HG03378 (cell line): ENCODE data around the gene DNAJA4.

Experiments used
- ATAC-seq: cut with Tn5 transposase; IDR thresholded peaks from one replicate; pipeline ENCODE4 v1.9.1; 2021; ENCODE audit warnings: mild to moderate bottlenecking, moderate library complexity; ENCODE audit not compliant: unreplicated experiment

Gene DNAJA4

DNA sequence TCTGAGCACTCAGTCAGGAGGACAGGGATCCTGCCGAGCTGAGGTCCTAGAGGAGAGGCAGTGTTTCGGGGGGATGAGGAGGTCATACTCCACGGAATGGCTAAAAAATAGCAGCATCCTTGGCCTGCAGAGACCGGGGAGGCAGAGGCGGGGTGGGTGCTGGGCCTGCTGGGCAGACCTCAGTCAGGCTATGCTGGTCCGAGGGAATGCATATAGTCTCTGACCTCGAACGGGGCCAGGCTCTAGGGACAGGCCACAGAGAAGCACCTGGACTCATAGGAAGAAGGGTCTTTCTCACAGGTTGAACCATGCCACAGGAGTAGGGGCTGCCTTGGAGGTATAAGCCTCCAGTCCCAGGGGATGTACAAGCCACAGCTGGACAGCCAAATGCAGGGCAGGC is 49.0 kb downstream of the DNAJA4 start:
- ATAC-seq = no peak

GRCh38 chr15:78314181-78314581 is 49.8 kb downstream of the DNAJA4 start:
- ATAC-seq = no peak

DNA sequence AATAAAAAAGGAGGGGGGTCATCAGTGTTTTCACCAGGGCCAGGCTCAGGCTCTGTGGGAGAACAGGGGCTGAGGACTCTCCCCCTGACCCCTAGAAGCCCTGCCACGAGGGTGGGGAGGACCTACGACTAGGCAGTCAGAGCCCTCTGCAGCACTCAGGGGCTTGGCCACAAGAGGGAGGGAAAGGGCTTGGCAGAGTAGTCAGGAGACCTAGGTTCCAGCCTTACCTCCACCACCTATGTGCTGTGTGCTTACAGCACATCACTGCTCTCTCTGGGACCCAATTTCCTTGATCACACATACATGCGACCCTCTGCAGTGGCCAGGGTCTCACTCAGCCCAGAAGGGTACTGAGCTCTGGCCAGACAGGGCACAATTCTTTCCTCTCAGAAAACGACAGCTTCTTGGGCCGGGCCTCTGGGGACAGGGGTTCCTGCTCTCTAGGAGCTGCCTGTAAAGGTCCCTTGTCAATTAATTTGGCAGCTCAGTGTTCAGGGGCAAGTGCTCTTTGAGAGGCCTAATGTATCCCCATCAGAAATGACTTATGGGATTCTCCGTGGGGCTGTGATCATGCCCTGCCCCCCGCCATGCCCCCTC is 51.4 kb downstream of the DNAJA4 start:
- no peak for ATAC-seq

- ATAC-seq = no peak
These were observed 52.1 kb downstream of the DNAJA4 start for GRCh38 chr15:78316283-78317083.

DNA sequence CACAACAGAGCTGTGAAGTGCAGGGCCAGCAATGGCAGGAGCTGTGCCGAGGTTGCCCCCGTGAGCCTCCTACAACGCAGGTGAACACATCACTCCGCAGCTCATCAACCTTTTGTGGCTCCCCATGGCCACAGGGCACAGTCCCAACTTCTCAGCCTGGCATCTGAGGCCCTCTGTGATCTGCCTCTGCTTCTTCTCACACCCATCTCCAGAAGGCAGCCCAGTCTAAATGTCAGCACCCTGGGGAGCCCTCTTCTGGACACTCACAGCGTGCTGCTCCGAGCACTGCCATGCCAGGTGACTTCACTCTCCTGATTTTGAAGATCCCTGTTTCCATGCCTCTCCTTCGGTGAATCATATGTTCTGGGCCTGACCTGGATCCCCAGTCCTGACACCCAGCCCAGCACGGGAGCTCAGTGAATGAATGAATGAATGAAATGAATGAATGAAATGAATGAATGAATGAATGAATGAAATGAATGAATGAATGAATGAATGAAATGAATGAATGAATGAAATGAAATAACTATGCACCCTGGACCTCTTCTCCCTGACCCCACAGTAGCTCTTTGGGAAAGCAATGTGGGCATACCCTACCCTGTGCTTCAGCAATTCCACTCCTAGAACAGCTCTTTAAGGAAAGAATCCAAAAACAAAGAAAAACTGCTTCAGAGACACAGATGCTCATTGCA is 52.9 kb downstream of the DNAJA4 start:
- ATAC-seq = no peak

GRCh38 chr15:78319588-78319987 is 55.2 kb downstream of the DNAJA4 start:
- ATAC-seq = no peak

DNA sequence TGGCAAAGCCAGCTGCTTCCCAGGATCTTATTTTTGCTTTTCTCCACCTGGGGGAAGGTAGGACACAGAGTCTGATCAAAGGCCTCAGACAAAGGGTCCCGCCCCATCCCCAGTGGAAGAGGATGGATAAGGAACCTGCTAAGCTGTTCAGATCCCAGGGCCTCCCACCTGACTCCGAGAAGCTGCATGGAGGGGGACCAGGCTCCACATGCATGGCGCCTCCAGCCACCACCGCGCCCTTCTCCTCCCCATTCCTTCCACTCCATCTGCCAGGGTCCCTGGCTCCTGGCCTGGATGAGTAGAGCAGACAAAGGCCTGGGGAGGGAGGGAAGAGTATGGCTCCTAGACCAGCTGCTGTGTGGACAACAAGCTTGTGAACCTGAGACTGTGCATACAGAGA is 55.8 kb downstream of the DNAJA4 start:
- ATAC-seq = no peak

- no peak for ATAC-seq
These were observed 56.7 kb downstream of the DNAJA4 start for GRCh38 chr15:78321041-78321570.

- no peak for ATAC-seq
These were observed 57.4 kb downstream of the DNAJA4 start for GRCh38 chr15:78321786-78322185.

GRCh38 chr15:78322243-78322642 is 57.9 kb downstream of the DNAJA4 start:
- no peak for ATAC-seq

- no peak for ATAC-seq
These were observed 58.6 kb downstream of the DNAJA4 start for GRCh38 chr15:78322724-78323521.

- no peak for ATAC-seq
These were observed 59.3 kb downstream of the DNAJA4 start for GRCh38 chr15:78323693-78324092.

DNA sequence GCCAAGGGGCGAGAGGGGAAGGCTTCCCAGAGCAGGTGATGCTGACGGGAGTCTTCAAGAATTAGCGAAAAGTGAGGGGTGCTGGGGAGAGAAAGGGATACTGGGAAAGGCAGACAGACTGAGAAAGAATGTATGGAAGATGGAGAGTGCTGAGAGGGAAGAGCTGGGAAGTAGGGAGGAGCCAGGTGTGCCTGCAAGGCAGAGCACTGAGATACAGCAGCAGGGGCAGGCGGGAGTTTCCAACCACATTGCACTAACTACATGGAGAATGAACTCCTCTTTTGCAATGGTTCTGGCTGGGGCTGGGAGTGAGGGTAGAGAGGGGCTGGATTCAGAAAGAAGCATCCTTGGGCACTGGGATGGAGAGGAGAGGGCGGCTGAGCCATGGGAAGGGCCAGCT is 59.8 kb downstream of the DNAJA4 start:
- no peak for ATAC-seq

- ATAC-seq = no peak
These were observed 60.9 kb downstream of the DNAJA4 start for GRCh38 chr15:78325092-78325843.

GRCh38 chr15:78327466-78327865 is 63.1 kb downstream of the DNAJA4 start:
- ATAC-seq = no peak

DNA sequence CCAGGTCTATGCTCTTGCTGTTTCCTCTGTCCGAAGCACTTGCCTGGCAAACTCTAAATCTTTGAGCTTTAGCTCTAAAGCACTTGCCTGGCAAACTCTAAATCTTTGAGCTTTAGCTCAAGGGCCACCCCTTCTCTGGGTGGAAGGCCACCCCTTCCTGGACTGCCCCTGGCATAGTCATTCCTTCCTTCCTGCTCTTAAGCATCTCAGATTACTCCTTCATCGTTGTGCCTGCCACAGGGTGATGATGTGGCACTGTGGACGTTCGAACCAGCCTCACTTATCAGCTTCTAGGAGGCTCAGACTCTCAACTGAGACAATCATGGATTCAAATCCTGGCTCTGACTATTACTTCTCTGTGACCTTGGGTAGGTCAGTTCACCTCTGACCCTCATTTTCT is 65.3 kb downstream of the DNAJA4 start:
- ATAC-seq = no peak
